Adipocyte (in vitro differentiated cells): Measurements from ENCODE around the gene NAMPT.

Experiments used
- DNase-seq: peaks from one replicate; pipeline ENCODE4 v3.0.0-alpha.2; 2015; ENCODE audit warnings: low read depth
- H3K27me3 ChIP-seq: replicated peaks from 2 replicates; pipeline ENCODE4 v1.7.0; 2013; ENCODE audit warnings: mild to moderate bottlenecking, low read length, moderate library complexity; ENCODE audit not compliant: control insufficient read depth, insufficient read depth
- H3K36me3 ChIP-seq: 2 replicates; pipeline ENCODE4 v1.7.0; 2013; ENCODE audit warnings: low read length, mild to moderate bottlenecking, moderate library complexity; ENCODE audit not compliant: control insufficient read depth, insufficient read depth, severe bottlenecking
- H3K4me1 ChIP-seq: 2 replicates; pipeline ENCODE4 v1.7.0; 2013; ENCODE audit warnings: mild to moderate bottlenecking, low read length, moderate library complexity; ENCODE audit not compliant: control insufficient read depth, insufficient read depth
- H3K4me3 ChIP-seq: 2 replicates; pipeline ENCODE4 v1.7.0; 2013; ENCODE audit warnings: mild to moderate bottlenecking, low read length, moderate library complexity
- H3K9ac ChIP-seq: 2 replicates; pipeline ENCODE4 v1.7.0; 2013; ENCODE audit warnings: mild to moderate bottlenecking, low read length, moderate library complexity
- H3K9me3 ChIP-seq: 2 replicates; pipeline ENCODE4 v1.7.0; 2013; ENCODE audit warnings: mild to moderate bottlenecking, low read length, moderate library complexity; ENCODE audit not compliant: control insufficient read depth

NAMPT gene

GRCh38 chr7:106203473-106203872, 81.3 kb downstream of the NAMPT start:
- DNase-seq = no peak
- Histone ChIP-seq H3K27me3 (no peaks in the 10 kb centered on the region), H3K36me3 (no peaks in the 10 kb centered on the region), H3K4me3 (no peak overlapping the region), H3K4me1 (peaks cover 31% of the 10 kb centered on the region), H3K9me3 (no peaks in the 10 kb centered on the region), H3K9ac (no peak overlapping the region)

GRCh38 chr7:106201164-106201563, 83.6 kb downstream of the NAMPT start:
- Histone ChIP-seq H3K4me3 (no peak overlapping the region), H3K9me3 (no peaks in the 10 kb centered on the region), H3K4me1 (peaks cover 31% of the 10 kb centered on the region), H3K9ac (no peak overlapping the region), H3K27me3 (no peaks in the 10 kb centered on the region), H3K36me3 (no peaks in the 10 kb centered on the region)
- no peak for DNase-seq

- no peaks in the 10 kb centered on the region for H3K36me3 ChIP-seq
- no peak overlapping the region for H3K4me3 ChIP-seq
- DNase-seq = no peak
- H3K9ac ChIP-seq = no peak overlapping the region
- H3K4me1 ChIP-seq = peaks cover 20% of the 10 kb centered on the region
- no peaks in the 10 kb centered on the region for H3K9me3 ChIP-seq
- H3K27me3 ChIP-seq = no peaks in the 10 kb centered on the region
Measured at GRCh38 chr7:106199813-106200364, 84.9 kb downstream of the NAMPT start.

- Histone ChIP-seq H3K9ac (no peak overlapping the region), H3K36me3 (no peaks in the 10 kb centered on the region), H3K27me3 (no peaks in the 10 kb centered on the region), H3K9me3 (no peaks in the 10 kb centered on the region), H3K4me1 (peaks cover 20% of the 10 kb centered on the region), H3K4me3 (no peak overlapping the region)
- DNase-seq = no peak
Measured at GRCh38 chr7:106199024-106199423, 85.8 kb downstream of the NAMPT start.
